Smooth muscle cell (in vitro differentiated cells): ENCODE measurements around the gene UGT1A5. TPM values are rescaled to one million over a fixed set of nuclear protein-coding genes. Genes with fewer than 3 reads are reported as not detected.
A peak's percentile ranks its signal among the peaks of the same experiment; 100 is the strongest.

Source experiments
- DNase-seq: peaks from one replicate; lab custom pipeline; 2025; ENCODE audit not compliant: unreplicated experiment; lab: John Stamatoyannopoulos, UW
- H2AFZ ChIP-seq: fragments of 200-600 bp; sonication (generic); 2 replicates; pipeline ENCODE4 v1.6.0; 2016; ENCODE audit warnings: antibody characterized with exemption, low read depth, mild to moderate bottlenecking
- H3F3A ChIP-seq: fragments of 200-600 bp; sonication (generic); 2 replicates; pipeline ENCODE4 v1.6.0; 2017; ENCODE audit warnings: antibody characterized with exemption, low read depth
- H3K27ac ChIP-seq: fragments of 200-600 bp; sonication (generic); 2 replicates; pipeline ENCODE4 v1.5.1; 2016; ENCODE audit warnings: low read depth, mild to moderate bottlenecking
- H3K27me3 ChIP-seq: fragments of 200-600 bp; sonication (generic); 2 replicates; pipeline ENCODE4 v1.6.1; 2016; ENCODE audit warnings: low read depth, mild to moderate bottlenecking
- H3K36me3 ChIP-seq: fragments of 200-600 bp; sonication (generic); 2 replicates; pipeline ENCODE4 v1.5.1; 2016; ENCODE audit warnings: low read depth
- H3K4me1 ChIP-seq: fragments of 200-600 bp; sonication (generic); 2 replicates; pipeline ENCODE4 v1.5.1; 2016; ENCODE audit warnings: low read depth
- H3K4me2 ChIP-seq: fragments of 200-600 bp; sonication (generic); 2 replicates; pipeline ENCODE4 v1.6.0; 2016; ENCODE audit warnings: mild to moderate bottlenecking
- H3K4me3 ChIP-seq: fragments of 200-600 bp; sonication (generic); 2 replicates; pipeline ENCODE4 v1.5.1; 2016; ENCODE audit warnings: mild to moderate bottlenecking
- H3K79me2 ChIP-seq: fragments of 200-600 bp; sonication (generic); 2 replicates; pipeline ENCODE4 v1.6.0; 2016; ENCODE audit warnings: low read depth, mild to moderate bottlenecking
- H3K9ac ChIP-seq: fragments of 200-600 bp; sonication (generic); 2 replicates; pipeline ENCODE4 v1.6.0; 2016; ENCODE audit warnings: low read depth
- H3K9me3 ChIP-seq: fragments of 200-600 bp; sonication (generic); replicated peaks from 2 replicates; pipeline ENCODE4 v1.5.1; 2016; ENCODE audit warnings: low read depth
- H4K20me1 ChIP-seq: fragments of 200-600 bp; sonication (generic); 2 replicates; pipeline ENCODE4 v1.6.0; 2016; ENCODE audit warnings: low read depth
- CTCF ChIP-seq: fragments of 200-600 bp; sonication (generic); IDR thresholded peaks from 2 replicates; pipeline ENCODE4 v1.5.1; 2017; ENCODE audit warnings: borderline replicate concordance, mild to moderate bottlenecking, antibody characterized with exemption; ENCODE audit not compliant: insufficient read depth, poor library complexity, severe bottlenecking
- WGBS: methylation state at CpG from one replicate; pipeline ENCODE4 v1.1.7; 2016; ENCODE audit warnings: low lambda C conversion rate; 5-methylcytosine and 5-hydroxymethylcytosine counted together
- polyA plus RNA-seq: library from polyadenylated mRNA; unstranded; fragments of >200 nt; fragmentation: Nextera tagmentation; extraction: Ambion mirVana; gene quantifications from 2 replicates; pipeline ENCODE4 v1.2.1, GENCODE V29; 2016
- total RNA-seq: library from RNA; depleted of rRNA; stranded (reverse); fragments of >200 nt; gene quantifications from 2 replicates; pipeline ENCODE4 v1.2.3, GENCODE V29; 2014

Gene UGT1A5
- total and polyA plus RNA-seq, 2 experiments from 2014 or later, result not detected

DNA sequence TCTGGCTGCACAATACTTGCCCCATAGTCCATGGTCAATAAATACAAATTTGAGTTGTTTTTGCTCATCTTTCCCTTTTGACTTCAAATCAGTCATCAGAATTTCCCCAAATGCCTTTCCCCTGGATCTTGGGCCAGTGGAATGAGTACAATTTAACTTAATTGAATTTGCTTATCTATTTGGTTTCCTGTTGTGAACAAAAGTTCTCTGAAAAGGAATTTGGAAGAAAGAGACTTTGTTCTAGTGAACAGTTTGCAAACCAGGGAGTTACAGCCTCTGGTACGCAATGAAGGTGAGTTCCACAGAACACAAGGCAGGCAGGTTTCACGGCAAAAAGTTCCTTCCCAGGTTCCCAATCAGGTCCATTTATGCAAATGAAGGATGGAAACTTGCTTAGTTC, 46.1 kb downstream of the UGT1A5 start:
- Histone ChIP-seq H3F3A (no peaks in the 10 kb centered on the region), H3K27me3 (no peaks in the 10 kb centered on the region), H3K4me2 (no peak overlapping the region), H3K4me1 (no peaks in the 10 kb centered on the region), H3K9ac (no peak overlapping the region), H2AFZ (no peak overlapping the region), H4K20me1 (no peaks in the 10 kb centered on the region), H3K27ac (no peak overlapping the region), H3K4me3 (no peak overlapping the region), H3K9me3 (no peaks in the 10 kb centered on the region), H3K79me2 (no peaks in the 10 kb centered on the region), H3K36me3 (no peaks in the 10 kb centered on the region)
- WGBS, result 92% methylated on average over 2 of the region's 2 CpGs
- no peak for DNase-seq
- no peak for TF ChIP-seq CTCF

GRCh38 chr2:233760043-233760442, 47.3 kb downstream of the UGT1A5 start, which contains the start of gene UGT1A1:
Gene UGT1A1, plus strand, starts transcription at chr2:233760270. Its CDS starts 18 bp downstream, at chr2:233760288.
- no peak for DNase-seq
- Histone ChIP-seq H3K79me2 (no peaks in the 10 kb centered on the region), H3K9ac (no peak within 1 kb of the TSS), H3F3A (no peaks in the 10 kb centered on the region), H3K36me3 (no peaks in the 10 kb centered on the region), H3K9me3 (no peaks in the 10 kb centered on the region), H3K27me3 (no peaks in the 10 kb centered on the region), H3K4me1 (no peaks in the 10 kb centered on the region), H3K27ac (no peak within 1 kb of the TSS), H3K4me3 (no peak within 1 kb of the TSS), H3K4me2 (no peak within 1 kb of the TSS), H4K20me1 (no peaks in the 10 kb centered on the region), H2AFZ (no peak within 1 kb of the TSS)
- 94% methylated on average over 6 of the region's 6 CpGs for WGBS
- no peak for TF ChIP-seq CTCF

DNA sequence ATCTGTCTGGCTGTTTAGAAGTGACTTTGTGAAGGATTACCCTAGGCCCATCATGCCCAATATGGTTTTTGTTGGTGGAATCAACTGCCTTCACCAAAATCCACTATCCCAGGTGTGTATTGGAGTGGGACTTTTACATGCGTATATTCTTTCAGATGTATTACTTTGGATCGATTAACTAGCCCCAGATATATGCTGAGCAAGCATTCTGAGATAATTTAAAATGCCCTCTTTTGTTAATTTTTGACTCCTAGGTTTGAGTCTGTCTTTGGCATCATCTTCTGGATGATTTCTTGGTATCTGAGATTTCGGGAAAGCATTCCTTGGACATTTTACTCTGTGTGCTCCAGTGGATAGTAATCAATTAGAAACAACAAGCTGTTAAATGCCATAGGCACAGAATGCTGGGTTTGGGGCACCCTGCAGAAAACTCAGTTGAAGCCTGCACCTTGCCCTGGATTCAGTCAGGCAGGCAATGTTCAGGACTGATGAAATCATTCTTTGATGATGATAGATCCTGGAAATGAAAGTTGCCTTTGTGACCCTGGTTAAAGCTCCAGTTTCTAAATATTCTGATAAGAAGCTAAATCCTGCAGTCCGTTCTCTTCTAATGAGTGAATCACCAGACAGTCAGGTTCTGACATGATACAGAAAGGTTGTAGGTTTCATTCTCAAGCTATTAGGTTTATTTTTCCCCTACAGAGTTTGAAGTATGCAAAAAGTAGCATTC, 48.5 kb downstream of the UGT1A5 start:
- Histone ChIP-seq H3K27ac (no peak overlapping the region), H2AFZ (no peak overlapping the region), H3K36me3 (no peaks in the 10 kb centered on the region), H3K9me3 (no peaks in the 10 kb centered on the region), H3K27me3 (no peaks in the 10 kb centered on the region), H3K4me1 (no peaks in the 10 kb centered on the region), H3K79me2 (no peaks in the 10 kb centered on the region), H3K4me3 (no peak overlapping the region), H3K9ac (no peak overlapping the region), H3K4me2 (no peak overlapping the region), H4K20me1 (no peaks in the 10 kb centered on the region), H3F3A (no peaks in the 10 kb centered on the region)
- DNase-seq, result no peak
- no peak for TF ChIP-seq CTCF
- WGBS, result 64% methylated on average over 4 of the region's 4 CpGs

DNA sequence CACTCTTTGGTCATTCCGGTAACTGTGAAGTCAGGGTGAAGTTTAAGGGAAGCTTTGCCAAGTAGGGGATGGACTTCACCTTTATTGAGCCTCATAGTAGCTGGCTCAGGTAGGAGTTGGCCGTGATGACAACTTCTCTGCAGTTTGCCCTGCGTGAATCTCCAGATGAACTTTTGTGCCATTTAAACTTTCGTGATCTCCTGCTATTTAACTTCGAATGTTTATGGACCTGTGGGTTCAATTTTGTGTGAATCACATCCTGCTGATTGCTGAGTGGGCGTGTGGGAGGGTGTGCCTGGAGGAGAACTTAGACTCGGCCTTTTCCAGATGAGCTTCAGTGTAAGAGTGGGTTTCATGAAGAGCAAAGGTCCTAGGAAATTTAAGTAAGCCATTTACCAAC, 51.6 kb downstream of the UGT1A5 start:
- no peaks in the 10 kb centered on the region for H3K9me3 ChIP-seq
- H3K27me3 ChIP-seq, result no peaks in the 10 kb centered on the region
- H3K79me2 ChIP-seq, result no peaks in the 10 kb centered on the region
- no peaks in the 10 kb centered on the region for H3K4me1 ChIP-seq
- no peak for DNase-seq
- no peak overlapping the region for H3K9ac ChIP-seq
- peak overlapping the region; percentile 77 for H3K27ac ChIP-seq
- H3F3A ChIP-seq, result no peaks in the 10 kb centered on the region
- 47% methylated on average over 7 of the region's 7 CpGs for WGBS
- H2AFZ ChIP-seq, result peak overlapping the region; percentile 5
- H3K4me3 ChIP-seq, result no peak overlapping the region
- H3K4me2 ChIP-seq, result peak overlapping the region; percentile 34
- no peaks in the 10 kb centered on the region for H3K36me3 ChIP-seq
- TF ChIP-seq CTCF, result no peak
- no peaks in the 10 kb centered on the region for H4K20me1 ChIP-seq
